IPS DF 4.7 (cell line): ENCODE data around the gene AQP10.
"Not testable (repeated sequence)": the region's sequence is repeated elsewhere in the genome, so short reads cannot be mapped to it uniquely, and the experiment has no call there.

Experiments
- DNase-seq: peaks from one replicate; pipeline ENCODE4 v3.0.0-alpha.2; 2013; ENCODE audit warnings: low spot score; ENCODE audit errors: extremely low read depth

Gene AQP10

GRCh38 chr1:154344977-154345837, 24.3 kb downstream of the AQP10 start:
- DNase-seq, result no peak

DNA sequence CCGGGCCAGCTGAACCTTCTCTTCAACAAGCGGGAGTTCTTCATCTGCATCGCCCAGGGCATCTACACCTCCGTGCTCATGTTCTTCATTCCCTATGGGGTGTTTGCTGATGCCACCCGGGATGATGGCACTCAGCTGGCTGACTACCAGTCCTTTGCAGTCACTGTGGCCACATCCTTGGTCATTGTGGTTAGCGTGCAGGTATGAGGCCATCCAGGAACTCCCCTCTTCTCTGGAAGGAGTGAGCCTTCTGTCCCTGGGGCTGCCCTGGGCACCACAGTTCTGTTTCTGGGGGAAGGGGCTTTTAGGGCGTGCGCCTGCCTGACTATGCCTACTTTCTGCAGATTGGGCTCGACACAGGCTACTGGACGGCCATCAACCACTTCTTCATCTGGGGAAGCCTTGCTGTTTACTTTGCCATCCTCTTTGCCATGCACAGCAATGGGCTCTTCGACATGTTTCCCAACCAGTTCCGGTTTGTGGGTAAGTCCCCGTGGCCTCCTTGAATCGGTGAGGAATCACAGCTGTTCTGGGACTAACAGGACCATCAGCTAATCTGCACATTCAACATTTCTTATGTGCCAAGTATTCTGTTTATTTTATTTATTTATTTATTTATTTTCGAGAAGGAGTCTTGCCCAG, 25.5 kb downstream of the AQP10 start:
- DNase-seq, result no peak

- no peak for DNase-seq
Observed at GRCh38 chr1:154347961-154348360, 27.1 kb downstream of the AQP10 start.

- DNase-seq, result no peak
Observed at GRCh38 chr1:154348429-154349076, 27.7 kb downstream of the AQP10 start.

GRCh38 chr1:154349121-154349520, 28.2 kb downstream of the AQP10 start:
- no peak for DNase-seq

GRCh38 chr1:154350383-154350782, 29.5 kb downstream of the AQP10 start:
- no peak for DNase-seq

DNA sequence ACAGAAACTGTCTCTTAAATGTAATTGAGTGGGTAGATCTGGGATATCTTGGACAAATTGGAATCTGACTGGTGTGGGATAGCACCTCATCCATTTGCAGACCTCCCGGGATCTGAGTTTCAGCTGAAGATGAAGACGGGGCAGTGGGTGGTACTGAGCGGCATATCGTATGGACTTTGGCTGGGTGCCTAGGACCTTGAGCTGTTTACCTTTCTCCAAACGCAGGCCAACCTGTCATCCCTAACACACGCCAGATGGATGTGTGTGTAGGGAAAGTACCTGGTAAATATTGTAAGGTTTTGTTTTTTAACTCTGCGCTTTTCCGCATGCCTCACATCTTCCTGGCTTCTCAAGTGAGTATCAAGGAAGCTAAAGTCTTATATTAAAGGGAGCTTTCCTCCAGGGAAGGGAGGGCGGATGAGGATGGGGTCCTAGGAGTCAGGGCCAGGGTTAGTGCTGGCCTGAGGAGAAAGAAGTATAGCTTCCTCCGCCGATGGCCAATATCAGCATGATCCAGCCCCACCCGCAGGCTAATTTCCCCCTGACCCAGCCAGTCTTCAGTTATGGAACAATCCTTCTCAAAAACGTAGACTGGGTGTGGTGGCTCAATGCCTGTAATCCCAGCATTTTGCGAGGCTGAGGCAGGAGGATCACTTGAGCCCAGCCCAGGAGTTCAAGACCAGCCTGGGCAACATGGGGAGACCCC, 30.6 kb downstream of the AQP10 start:
- no peak for DNase-seq

DNA sequence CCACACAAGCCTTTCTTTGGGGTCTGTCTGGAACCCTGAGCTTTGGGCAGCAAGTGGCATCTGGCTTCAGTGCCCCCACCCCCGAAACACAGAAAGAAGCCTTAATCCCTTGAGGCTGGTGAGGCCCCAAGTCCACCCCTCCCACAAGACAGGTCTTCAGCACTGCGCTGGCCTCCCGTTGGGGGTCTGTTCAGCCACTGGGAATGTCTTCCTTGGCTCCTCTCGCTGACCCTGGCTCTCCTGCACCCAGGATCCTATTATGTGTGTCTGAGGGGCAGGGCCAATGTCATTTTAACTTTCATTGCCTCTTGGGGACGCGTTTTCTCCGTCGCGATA, 31.3 kb downstream of the AQP10 start:
- no peak for DNase-seq

- no peak for DNase-seq
Observed at GRCh38 chr1:154352581-154353459, 31.9 kb downstream of the AQP10 start.

GRCh38 chr1:154353460-154353904, 32.6 kb downstream of the AQP10 start:
- DNase-seq, result no peak

GRCh38 chr1:154353966-154354365, 33.1 kb downstream of the AQP10 start:
- DNase-seq, result no peak

DNA sequence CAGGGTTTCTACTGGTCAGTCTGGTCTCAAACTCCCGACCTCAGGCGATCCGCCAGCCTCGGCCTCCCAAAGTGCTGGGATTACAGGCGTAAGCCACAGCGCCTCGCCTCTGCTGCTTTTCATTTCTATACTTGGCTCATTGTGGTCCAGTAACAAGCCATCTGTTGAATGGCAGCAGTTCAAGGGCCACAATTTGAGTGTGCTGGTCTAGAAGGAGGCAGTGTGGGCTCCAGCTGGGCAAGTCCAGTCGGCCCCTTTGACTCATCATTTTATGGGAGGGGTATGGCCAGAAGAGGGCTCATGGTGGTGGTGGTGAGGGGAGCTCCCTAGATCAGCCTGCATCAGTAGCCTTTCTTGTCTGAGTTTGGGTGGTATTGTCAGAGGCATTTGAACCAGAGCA, 37.6 kb downstream of the AQP10 start:
- no peak for DNase-seq

DNA sequence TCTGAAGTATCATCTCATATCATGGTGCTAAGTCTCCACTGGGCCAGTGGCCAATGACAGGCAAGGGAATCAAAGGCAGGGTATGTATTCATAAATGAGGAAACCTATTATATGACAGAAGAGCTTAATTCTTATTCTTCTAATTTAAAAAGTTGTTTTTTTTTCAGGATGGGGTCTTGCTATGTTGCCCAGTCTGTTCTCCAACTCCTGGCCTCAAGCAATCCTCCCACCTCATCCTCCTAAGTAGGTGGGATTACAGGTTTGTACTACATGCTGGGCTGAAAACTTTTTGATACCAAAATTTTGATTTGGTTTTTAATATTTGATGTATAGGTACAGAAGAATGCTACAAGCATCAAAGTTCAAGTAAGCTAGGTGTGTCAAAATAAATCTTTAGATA, 39.4 kb downstream of the AQP10 start:
- no peak for DNase-seq

- DNase-seq, result not testable (repeated sequence)
Observed at GRCh38 chr1:154360881-154361280, 40.0 kb downstream of the AQP10 start.

GRCh38 chr1:154361357-154361756, 40.5 kb downstream of the AQP10 start:
- no peak for DNase-seq

DNA sequence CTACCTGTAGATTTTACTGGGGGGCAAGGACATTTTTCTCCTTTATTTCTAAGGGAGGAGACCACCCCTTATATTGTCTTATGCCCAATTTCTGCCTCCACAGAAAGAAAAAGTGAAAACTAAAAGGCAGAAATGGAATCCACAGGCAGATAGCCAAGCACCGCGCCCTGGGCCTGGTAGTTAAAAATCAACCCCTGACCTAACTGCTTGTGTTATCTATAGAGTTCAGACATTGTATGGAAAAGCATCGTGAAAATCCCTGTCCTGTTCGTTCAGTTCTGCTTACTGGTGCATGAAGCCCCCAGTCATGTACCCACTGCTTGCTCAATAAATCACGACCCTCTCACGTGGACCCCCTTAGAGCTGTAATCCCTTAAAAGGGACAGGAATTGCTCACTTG, 50.5 kb downstream of the AQP10 start:
- DNase-seq, result no peak

DNA sequence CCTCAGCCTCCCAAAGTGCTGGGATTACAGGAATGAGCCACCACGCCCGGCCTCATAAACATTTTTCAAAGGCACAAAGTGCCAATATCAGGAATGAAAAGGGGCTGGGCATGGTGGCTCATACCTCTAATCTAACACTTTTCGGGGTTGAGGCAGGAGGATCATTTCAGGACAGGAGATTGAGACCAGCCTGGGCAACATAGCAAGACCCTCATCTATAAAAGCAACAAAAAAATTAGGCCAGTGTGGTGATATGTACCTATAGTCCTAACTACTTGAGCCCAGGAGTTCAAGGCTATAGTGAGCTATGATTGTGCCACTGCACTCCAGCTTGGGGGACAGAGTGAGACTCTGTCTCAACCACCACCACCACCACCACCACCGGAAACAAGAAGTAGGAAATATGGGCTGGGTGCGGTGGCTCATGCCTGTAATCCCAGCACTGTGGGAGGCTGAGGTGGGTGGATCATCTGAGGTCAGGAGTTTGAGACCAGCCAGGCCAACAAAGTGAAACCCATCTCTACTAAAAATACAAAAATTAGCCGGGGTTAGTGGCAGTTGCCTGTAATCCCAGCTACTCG, 53.0 kb downstream of the AQP10 start:
- DNase-seq, result not testable (repeated sequence)
